Calu3 (cell line): ENCODE results near the gene SQSTM1. TPM values are rescaled to one million over a fixed set of nuclear protein-coding genes. Genes with fewer than 3 reads are reported as not detected.

ENCODE experiments used
- BruUV-seq: library from RNA; stranded (reverse); fragments of 400-500 nt; replicated peaks from 2 replicates; lab custom pipeline; 2021; lab: Mats Ljungman, UMichigan
- CTCF ChIA-PET: fragments of 300-600 bp; sonication (Branson Sonifier 250); formaldehyde crosslinking; loops from one replicate; lab custom pipeline; 2022; ENCODE audit warnings: antibody characterized with exemption; lab: Charles Lee
- DNase-seq: peaks from one replicate; pipeline ENCODE4 v3.0.0; 2022
- H3K27ac Mint-ChIP-seq: one replicate; pipeline ENCODE4 v1.8.0; 2022; ENCODE audit warnings: mixed read lengths; ENCODE audit not compliant: unreplicated experiment
- H3K27me3 Mint-ChIP-seq: one replicate; pipeline ENCODE4 v1.8.0; 2022; ENCODE audit warnings: mixed read lengths; ENCODE audit not compliant: unreplicated experiment
- H3K36me3 Mint-ChIP-seq: one replicate; pipeline ENCODE4 v1.8.0; 2022; ENCODE audit warnings: mild to moderate bottlenecking, moderate library complexity, mixed read lengths; ENCODE audit not compliant: insufficient read depth, unreplicated experiment
- H3K4me1 Mint-ChIP-seq: one replicate; pipeline ENCODE4 v1.8.0; 2022; ENCODE audit warnings: mild to moderate bottlenecking, low read depth, mixed read lengths; ENCODE audit not compliant: unreplicated experiment
- H3K4me3 Mint-ChIP-seq: one replicate; pipeline ENCODE4 v1.8.0; 2022; ENCODE audit warnings: mild to moderate bottlenecking, low read depth, moderate library complexity, mixed read lengths; ENCODE audit not compliant: unreplicated experiment
- H3K9me3 Mint-ChIP-seq: one replicate; pipeline ENCODE4 v1.8.0; 2022; ENCODE audit warnings: low read depth, mixed read lengths; ENCODE audit not compliant: unreplicated experiment
- CTCF ChIP-seq: fragments of 200-600 bp; IDR thresholded peaks from one replicate; pipeline ENCODE4 v1.8.0; 2022; ENCODE audit warnings: antibody characterized with exemption; ENCODE audit not compliant: unreplicated experiment
- intact Hi-C: fragments of 100-400 bp; cut with micrococcal nuclease; formaldehyde crosslinking; loops from one replicate; pipeline ENCODE4 v1.10.0; 2022; ENCODE audit not compliant: unreplicated experiment
- total RNA-seq: library from RNA; stranded (reverse); gene quantifications from 2 replicates; pipeline ENCODE4 v1.2.3, GENCODE V29; 2022

Gene SQSTM1
- total RNA-seq, 1 experiment from 2014 or later = 1,023 TPM

- H3K9me3 Mint-ChIP-seq = no peaks in the 10 kb centered on the region
- peak overlapping the region; percentile 72 for H3K4me3 Mint-ChIP-seq
- TSS peak; percentile 23 for BruUV-seq
- peaks cover 99% of the 10 kb centered on the region for H3K36me3 Mint-ChIP-seq
- no peak for TF ChIP-seq CTCF
- CTCF ChIA-PET = interaction anchor here (1.2 to 1.4 kb wide), 2 partner anchors 9 to 34 kb away, joined by 3 to 8 read pairs; no protein-coding TSS in a partner anchor
- H3K27me3 Mint-ChIP-seq = no peaks in the 10 kb centered on the region
- no peak for DNase-seq
- H3K27ac Mint-ChIP-seq = peak overlapping the region; percentile 87
- intact Hi-C loops = no loop called here
- peaks cover 20% of the 10 kb centered on the region for H3K4me1 Mint-ChIP-seq
Measured at GRCh38 chr5:179796877-179797608, 23.7 kb upstream of the SQSTM1 start.

- Mint-ChIP-seq H3K4me3 (peak overlapping the region; percentile 72), H3K9me3 (no peaks in the 10 kb centered on the region), H3K27ac (peak overlapping the region; percentile 87), H3K27me3 (no peaks in the 10 kb centered on the region), H3K4me1 (peaks cover 27% of the 10 kb centered on the region), H3K36me3 (peaks cover 100% of the 10 kb centered on the region)
- BruUV-seq = no TSS peak
- intact Hi-C loops = no loop called here
- CTCF ChIA-PET = interaction anchor here (1.2 kb wide), 1 partner anchor 9 kb away, joined by 3 read pairs; no protein-coding TSS in a partner anchor
- no peak for TF ChIP-seq CTCF
- no peak for DNase-seq
Measured at GRCh38 chr5:179797741-179798140, 23.0 kb upstream of the SQSTM1 start.

GRCh38 chr5:179798144-179798770 lies 22.4 kb upstream of the SQSTM1 start:
- no peak for DNase-seq
- Mint-ChIP-seq H3K4me1 (peaks cover 31% of the 10 kb centered on the region), H3K36me3 (peaks cover 100% of the 10 kb centered on the region), H3K9me3 (no peaks in the 10 kb centered on the region), H3K27me3 (no peaks in the 10 kb centered on the region), H3K27ac (no peak overlapping the region), H3K4me3 (no peak overlapping the region)
- intact Hi-C loops = no loop called here
- BruUV-seq = no TSS peak
- TF ChIP-seq CTCF = no peak
- CTCF ChIA-PET = interaction anchor here (1.2 kb wide), 1 partner anchor 10 kb away, joined by 3 read pairs; no protein-coding TSS in a partner anchor

GRCh38 chr5:179798771-179799643 lies 21.7 kb upstream of the SQSTM1 start:
- DNase-seq = no peak
- Mint-ChIP-seq H3K27me3 (no peaks in the 10 kb centered on the region), H3K4me1 (peaks cover 39% of the 10 kb centered on the region), H3K27ac (peak overlapping the region; percentile 23), H3K9me3 (no peaks in the 10 kb centered on the region), H3K36me3 (peaks cover 100% of the 10 kb centered on the region), H3K4me3 (no peak overlapping the region)
- TSS peak; percentile 8 for BruUV-seq
- CTCF ChIA-PET = no interaction called here
- no peak for TF ChIP-seq CTCF
- intact Hi-C loops = no loop called here
